Brain microvascular endothelial cell (primary cell): ENCODE measurements around the gene CCDC136.

Source experiments
- DNase-seq: peaks from one replicate; pipeline ENCODE4 v3.0.0-alpha.2; 2020
- H3K27ac ChIP-seq: fragments of 250-450 bp; sonication (Bioruptor Pico); 2 replicates; pipeline ENCODE4 v1.5.1; 2020; ENCODE audit warnings: mild to moderate bottlenecking, moderate library complexity
- H3K27me3 ChIP-seq: fragments of 250-450 bp; sonication (Bioruptor Pico); replicated peaks from 2 replicates; pipeline ENCODE4 v1.5.1; 2020; ENCODE audit warnings: mild to moderate bottlenecking
- H3K36me3 ChIP-seq: fragments of 250-450 bp; sonication (Bioruptor Pico); replicated peaks from 2 replicates; pipeline ENCODE4 v1.5.1; 2020; ENCODE audit warnings: mild to moderate bottlenecking
- H3K4me3 ChIP-seq: 2 replicates; pipeline ENCODE4 v1.5.1; 2011; ENCODE audit warnings: low read depth, mild to moderate bottlenecking, control low read depth, low read length, moderate library complexity
- CTCF ChIP-seq: IDR thresholded peaks from 2 replicates; pipeline ENCODE4 v1.5.1; 2011; ENCODE audit warnings: low read depth, mild to moderate bottlenecking, moderate library complexity, low read length, control low read depth, inconsistent platforms; ENCODE audit errors: missing control alignments
- in situ Hi-C: cut with HindIII; loops from 2 replicates; pipeline ENCODE4 v1.10.0; 2017; ENCODE audit warnings: low sequenced_read_pairs, low pct_ligation_motif_present

CCDC136 gene

GRCh38 chr7:128747327-128748079 is 44.3 kb upstream of the CCDC136 start:
- no peak for TF ChIP-seq CTCF
- in situ Hi-C loops: no loop called here
- DNase-seq: no peak
- H3K27me3 ChIP-seq: no peaks in the 10 kb centered on the region
- H3K36me3 ChIP-seq: peaks cover 53% of the 10 kb centered on the region
- H3K4me3 ChIP-seq: no peak overlapping the region
- H3K27ac ChIP-seq: no peak overlapping the region

DNA sequence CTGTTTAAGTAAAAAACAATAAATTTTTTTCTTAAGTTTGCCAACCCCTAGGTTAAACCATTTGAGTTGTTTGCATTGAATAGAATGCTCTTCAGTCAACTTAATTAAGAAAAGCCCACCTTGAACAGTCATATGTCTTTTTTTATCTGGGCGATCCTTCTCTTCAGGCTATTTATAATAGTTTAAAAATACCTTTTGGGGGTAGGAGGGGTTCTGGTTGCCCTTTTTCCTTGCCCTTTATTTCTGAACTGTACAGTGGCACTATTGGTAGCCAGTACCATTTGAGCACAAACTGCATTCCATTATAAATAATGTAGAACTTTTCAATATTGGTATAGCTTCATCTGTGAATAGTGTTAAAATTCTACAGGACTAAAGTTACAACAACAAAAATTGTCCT is 39.5 kb upstream of the CCDC136 start:
- H3K4me3 ChIP-seq: no peak overlapping the region
- peaks cover 84% of the 10 kb centered on the region for H3K36me3 ChIP-seq
- H3K27ac ChIP-seq: no peak overlapping the region
- in situ Hi-C loops: no loop called here
- TF ChIP-seq CTCF: no peak
- no peak for DNase-seq
- H3K27me3 ChIP-seq: no peaks in the 10 kb centered on the region

DNA sequence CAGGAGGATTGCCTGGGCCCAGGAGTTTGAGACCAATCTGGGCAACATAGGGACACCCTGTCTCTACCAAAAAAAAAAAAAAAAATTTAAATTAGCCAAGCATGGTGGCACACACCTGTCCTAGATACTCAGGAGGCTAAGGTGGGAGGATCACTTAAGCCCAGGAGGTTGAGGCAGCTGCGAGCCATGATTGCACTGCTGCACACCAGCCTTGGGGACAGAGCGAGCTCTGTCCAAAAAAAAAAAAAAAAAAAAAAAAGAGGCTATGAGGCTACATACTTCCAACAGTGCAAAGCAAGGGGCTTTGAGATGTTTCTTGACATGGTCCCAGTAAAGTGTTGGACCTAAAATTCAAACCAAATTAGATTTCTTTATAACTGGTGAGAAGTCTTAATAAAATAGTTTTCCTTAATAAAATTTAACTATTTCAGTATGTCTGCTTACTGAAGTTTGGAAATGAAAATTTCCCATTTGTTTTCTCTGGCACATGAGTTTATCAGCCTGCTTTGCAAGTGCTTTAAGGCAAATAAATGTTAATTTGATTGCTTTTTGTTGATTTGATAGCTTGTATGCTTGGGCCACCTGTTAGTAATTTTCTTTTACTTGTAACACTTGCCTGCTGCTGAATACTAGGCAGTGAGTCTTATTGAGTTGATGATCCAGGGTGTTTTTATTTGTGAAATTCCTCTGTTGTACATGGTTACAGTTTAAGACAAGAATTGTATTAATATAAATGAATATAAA is 36.5 kb upstream of the CCDC136 start:
- in situ Hi-C loops: no loop called here
- H3K36me3 ChIP-seq: peaks cover 85% of the 10 kb centered on the region
- no peak overlapping the region for H3K4me3 ChIP-seq

DNA sequence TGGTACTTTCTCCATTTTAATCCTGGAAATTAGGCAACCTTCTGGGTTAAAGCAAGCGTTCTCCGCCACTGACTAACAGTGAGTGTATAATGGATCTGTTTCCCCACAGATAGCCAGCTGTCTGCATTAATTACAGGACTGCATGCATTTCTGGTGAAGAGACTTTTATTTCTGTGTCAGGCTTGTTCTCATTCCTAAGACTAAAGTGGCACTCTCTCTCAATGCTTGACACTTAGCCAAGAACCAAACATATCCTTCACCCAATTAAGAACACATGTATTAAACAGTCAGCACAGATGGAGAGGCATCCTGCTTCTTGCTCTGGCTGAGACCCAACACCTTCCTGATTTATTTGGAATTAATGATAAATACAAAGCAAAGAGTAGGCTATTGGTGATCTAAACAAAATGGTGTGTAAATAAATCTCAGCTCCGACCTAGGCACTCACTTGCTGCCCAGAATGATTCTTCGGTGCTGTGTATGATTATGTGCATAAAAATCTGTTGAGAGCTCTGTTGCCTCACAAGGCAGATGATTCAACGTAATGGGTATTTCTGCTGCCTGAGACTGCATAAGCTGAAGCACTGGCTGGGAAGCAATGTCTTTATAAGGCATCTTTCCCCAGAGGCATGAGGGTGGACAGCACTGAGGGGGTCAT is 35.8 kb upstream of the CCDC136 start:
- H3K27me3 ChIP-seq: no peaks in the 10 kb centered on the region
- in situ Hi-C loops: no loop called here
- TF ChIP-seq CTCF: no peak
- H3K36me3 ChIP-seq: peaks cover 85% of the 10 kb centered on the region
- H3K27ac ChIP-seq: peak overlapping the region; percentile 73
- H3K4me3 ChIP-seq: no peak overlapping the region
- DNase-seq: peak; percentile 88

More for the DNA sequence above, 36.5 kb upstream of the CCDC136 start:
- Histone ChIP-seq H3K27me3 (no peaks in the 10 kb centered on the region), H3K27ac (peak overlapping the region; percentile 68)
- TF ChIP-seq CTCF: no peak
- DNase-seq: no peak

DNA sequence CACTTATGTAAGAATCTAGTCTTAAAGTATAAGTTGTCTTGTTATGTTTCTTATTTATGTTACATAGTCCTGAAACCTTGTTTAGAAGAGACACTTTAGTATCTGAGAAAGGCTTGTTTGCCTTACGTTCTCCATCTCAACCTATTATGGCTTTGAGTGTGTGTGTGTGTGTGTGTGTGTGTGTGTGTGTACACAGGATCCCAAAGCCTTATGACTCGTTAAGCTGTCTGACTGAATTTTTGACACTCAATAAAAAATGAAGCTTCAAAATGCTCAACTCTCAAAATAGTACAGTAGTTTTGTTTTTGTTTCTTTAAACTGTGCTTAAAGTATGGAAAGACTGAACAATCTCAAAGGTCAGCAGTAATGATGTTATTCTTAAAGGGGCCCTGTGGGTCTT is 34.6 kb upstream of the CCDC136 start:
- H3K27ac ChIP-seq: peak overlapping the region; percentile 25
- no peaks in the 10 kb centered on the region for H3K27me3 ChIP-seq
- no peak for DNase-seq
- TF ChIP-seq CTCF: no peak
- H3K4me3 ChIP-seq: no peak overlapping the region
- H3K36me3 ChIP-seq: peaks cover 89% of the 10 kb centered on the region
- in situ Hi-C loops: no loop called here
